HEK293T (cell line): ENCODE results near the gene GP5.

Source experiments
- CTCF ChIA-PET: fragments of 350-600 bp; formaldehyde crosslinking; extraction: SDS; loops from one replicate; lab custom pipeline; 2021; ENCODE audit warnings: antibody characterized with exemption, inconsistent platforms; lab: Yijun Ruan, JAX
- POLR2A ChIA-PET: fragments of 350-600 bp; formaldehyde crosslinking; extraction: SDS; loops from one replicate; lab custom pipeline; 2020; ENCODE audit warnings: antibody characterized with exemption, inconsistent platforms; lab: Yijun Ruan, JAX
- DNase-seq: peaks from one replicate; pipeline ENCODE4 v3.0.0; 2012; ENCODE audit warnings: mixed read lengths; ENCODE audit errors: extremely low spot score
- ARNT ChIP-seq: fragments of 450-650 bp; IDR thresholded peaks from 2 replicates; pipeline ENCODE4 v1.6.1; 2017; ENCODE audit warnings: mild to moderate bottlenecking
- BHLHE40 ChIP-seq: fragments of 450-650 bp; IDR thresholded peaks from 2 replicates; pipeline ENCODE4 v1.6.1; 2016; ENCODE audit warnings: mild to moderate bottlenecking, moderate library complexity, borderline replicate concordance
- CTBP1 ChIP-seq: fragments of 450-650 bp; IDR thresholded peaks from 2 replicates; pipeline ENCODE4 v1.6.1; 2016; ENCODE audit warnings: borderline replicate concordance
- ELF4 ChIP-seq: fragments of 450-650 bp; IDR thresholded peaks from 2 replicates; pipeline ENCODE4 v1.6.1; 2017; ENCODE audit warnings: antibody characterized with exemption
- FOXA1 ChIP-seq: fragments of 450-650 bp; IDR thresholded peaks from 2 replicates; pipeline ENCODE4 v1.6.1; 2016; ENCODE audit warnings: mild to moderate bottlenecking
- FOXK2 ChIP-seq: fragments of 450-650 bp; IDR thresholded peaks from 2 replicates; pipeline ENCODE4 v1.6.1; 2016; ENCODE audit warnings: mild to moderate bottlenecking
- FOXM1 ChIP-seq: fragments of 450-650 bp; IDR thresholded peaks from 2 replicates; pipeline ENCODE4 v1.6.1; 2017; ENCODE audit warnings: mild to moderate bottlenecking, borderline replicate concordance
- HDGF ChIP-seq: fragments of 450-650 bp; IDR thresholded peaks from 2 replicates; pipeline ENCODE4 v1.6.1; 2017; ENCODE audit warnings: antibody characterized with exemption, borderline replicate concordance
- L3MBTL2 ChIP-seq: fragments of 450-650 bp; conservative IDR thresholded peaks from 2 replicates; pipeline ENCODE4 v1.6.1; 2016; ENCODE audit warnings: mild to moderate bottlenecking
- LEF1 ChIP-seq: fragments of 450-650 bp; IDR thresholded peaks from 2 replicates; pipeline ENCODE4 v1.6.1; 2017; ENCODE audit warnings: mild to moderate bottlenecking, borderline replicate concordance
- NFRKB ChIP-seq: fragments of 450-650 bp; IDR thresholded peaks from 2 replicates; pipeline ENCODE4 v1.6.1; 2016; ENCODE audit warnings: mild to moderate bottlenecking, moderate library complexity
- PKNOX1 ChIP-seq: fragments of 450-650 bp; IDR thresholded peaks from 2 replicates; pipeline ENCODE4 v1.6.1; 2016
- SP1 ChIP-seq: fragments of 450-650 bp; IDR thresholded peaks from 2 replicates; pipeline ENCODE4 v1.6.1; 2017
- SUZ12 ChIP-seq: fragments of 450-650 bp; IDR thresholded peaks from 2 replicates; pipeline ENCODE4 v1.6.1; 2016; ENCODE audit warnings: mild to moderate bottlenecking
- TARDBP ChIP-seq: fragments of 450-650 bp; IDR thresholded peaks from 2 replicates; pipeline ENCODE4 v1.6.1; 2016
- ZNF384 ChIP-seq: fragments of 450-650 bp; IDR thresholded peaks from 2 replicates; pipeline ENCODE4 v1.6.1; 2016

GP5 gene

GRCh38 chr3:194375473-194376240 lies 23.4 kb downstream of the GP5 start:
- no peak for DNase-seq
- TF ChIP-seq CTBP1 (no peak), PKNOX1 (no peak), NFRKB (no peak), LEF1 (no peak), HDGF (no peak), BHLHE40 (no peak), SUZ12 (no peak), ELF4 (no peak), ZNF384 (no peak), TARDBP (no peak), ARNT (no peak), FOXM1 (no peak), FOXA1 (no peak), FOXK2 (no peak), SP1 (no peak), L3MBTL2 (no peak)
- ChIA-PET CTCF (interaction anchor here (0.6 to 1.3 kb wide), 2 partner anchors 219 to 244 kb away, joined by 3 to 4 read pairs; no protein-coding TSS in a partner anchor), POLR2A (no interaction called here)

GRCh38 chr3:194374935-194375334 lies 24.1 kb downstream of the GP5 start:
- ChIA-PET POLR2A (no interaction called here), CTCF (interaction anchor here (1.3 kb wide), 1 partner anchor 220 kb away, joined by 4 read pairs; no protein-coding TSS in a partner anchor)
- DNase-seq: no peak
- TF ChIP-seq ELF4: no peak
- TF ChIP-seq FOXM1: no peak
- TF ChIP-seq TARDBP: no peak
- TF ChIP-seq L3MBTL2: no peak
- TF ChIP-seq CTBP1: no peak

GRCh38 chr3:194373899-194374298 lies 25.2 kb downstream of the GP5 start:
- no peak for DNase-seq
- TF ChIP-seq ZNF384: no peak
- TF ChIP-seq CTBP1: no peak
- no peak for TF ChIP-seq BHLHE40
- no peak for TF ChIP-seq HDGF
- no peak for TF ChIP-seq TARDBP
- no peak for TF ChIP-seq L3MBTL2
- ChIA-PET CTCF (interaction anchor here (0.6 kb wide), 1 partner anchor 288 kb away, joined by 3 read pairs; no protein-coding TSS in a partner anchor), POLR2A (no interaction called here)

GRCh38 chr3:194373028-194373427 lies 26.0 kb downstream of the GP5 start:
- TF ChIP-seq BHLHE40 (no peak), FOXK2 (no peak), ZNF384 (no peak)
- CTCF ChIA-PET: no interaction called here
- POLR2A ChIA-PET: no interaction called here
- DNase-seq: no peak

- no peak for DNase-seq
- ChIA-PET POLR2A (no interaction called here), CTCF (no interaction called here)
- TF ChIP-seq CTBP1 (no peak), PKNOX1 (no peak), FOXK2 (no peak), SUZ12 (no peak), TARDBP (no peak), ARNT (no peak), HDGF (no peak), LEF1 (no peak), SP1 (no peak), ZNF384 (no peak), ELF4 (no peak), FOXA1 (no peak), FOXM1 (no peak), NFRKB (no peak), BHLHE40 (no peak), L3MBTL2 (no peak)
These were observed 28.3 kb downstream of the GP5 start for GRCh38 chr3:194370753-194371152.

- ChIA-PET CTCF (no interaction called here), POLR2A (no interaction called here)
- DNase-seq: no peak
- no peak for TF ChIP-seq HDGF
- TF ChIP-seq FOXA1: no peak
- no peak for TF ChIP-seq LEF1
- no peak for TF ChIP-seq SP1
- TF ChIP-seq NFRKB: no peak
- TF ChIP-seq FOXM1: no peak
- TF ChIP-seq ELF4: no peak
- TF ChIP-seq CTBP1: no peak
- TF ChIP-seq FOXK2: no peak
- no peak for TF ChIP-seq BHLHE40
- no peak for TF ChIP-seq PKNOX1
- TF ChIP-seq L3MBTL2: no peak
- TF ChIP-seq ZNF384: no peak
- TF ChIP-seq ARNT: no peak
These were observed 29.4 kb downstream of the GP5 start, which contains the start of gene LRRC15 for GRCh38 chr3:194369522-194370279. TSS of gene LRRC15 (minus strand) at chr3:194369743. CDS start at chr3:194361043, 8,700 bp downstream.
